ENCODE results near the gene FAM20A. TPM values are rescaled to one million over a fixed set of nuclear protein-coding genes. Genes with fewer than 3 reads are reported as not detected.

The FAM20A gene
- total RNA-seq, 3 donors from 2014 or later (not counting 1 experiment from before 2014, with no cell fraction given), result 0.38 to 1.3 (median 0.66) TPM

DNA sequence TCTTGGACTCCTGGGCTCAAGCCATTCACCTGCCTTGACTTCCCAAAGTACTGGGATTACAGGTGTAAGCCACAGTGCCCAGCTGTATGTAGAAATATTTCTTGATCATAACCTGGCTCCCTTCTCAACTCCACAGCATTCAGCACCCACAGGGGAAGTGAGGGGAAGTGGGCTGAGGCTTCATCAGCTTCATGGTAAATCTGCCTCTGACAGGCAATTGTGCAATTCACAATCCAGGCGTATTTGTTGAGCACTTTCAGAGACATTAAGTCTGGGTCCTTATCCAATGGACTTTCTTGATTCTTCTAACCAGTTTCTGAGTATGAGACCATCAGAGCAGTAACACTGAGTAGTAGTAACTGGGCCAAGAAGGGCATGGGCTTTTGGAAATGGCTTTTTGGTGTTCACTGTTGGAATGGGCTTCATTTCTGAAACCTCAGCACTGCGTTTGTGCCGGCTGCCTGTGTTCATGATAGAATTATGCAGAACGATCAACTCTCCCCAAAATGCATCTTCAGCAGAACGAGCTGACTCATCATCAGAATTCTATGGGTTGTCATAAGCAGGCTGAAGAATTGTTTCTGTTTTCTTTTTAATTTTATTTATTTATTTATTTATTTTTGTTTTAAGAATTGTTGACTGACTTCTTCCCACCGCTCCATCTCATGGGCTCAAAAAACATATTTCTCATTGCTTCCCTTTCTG is 28.9 kb downstream of the FAM20A start:
- Mint-ChIP-seq H3K27me3 (ENCODE audit: low read depth in 2 of 2) (peaks cover 5 to 7% of the 10 kb centered on the region in 2 donors), H3K4me1 (no peaks in the 10 kb centered on the region), H3K9me3 (no peaks in the 10 kb centered on the region), H3K36me3 (no peaks in the 10 kb centered on the region), H3K27ac (no peak overlapping the region), H3K4me3 (no peak overlapping the region)
- DNase-seq (no peak), ATAC-seq (no peak)
- H3K27me3 ChIP-seq (ENCODE audit: control insufficient read depth, insufficient read depth, low read length), result no peaks in the 10 kb centered on the region
- no peak overlapping the region for H3K4me3 ChIP-seq (ENCODE audit: low read length)
- TF ChIP-seq, protein P1, sequence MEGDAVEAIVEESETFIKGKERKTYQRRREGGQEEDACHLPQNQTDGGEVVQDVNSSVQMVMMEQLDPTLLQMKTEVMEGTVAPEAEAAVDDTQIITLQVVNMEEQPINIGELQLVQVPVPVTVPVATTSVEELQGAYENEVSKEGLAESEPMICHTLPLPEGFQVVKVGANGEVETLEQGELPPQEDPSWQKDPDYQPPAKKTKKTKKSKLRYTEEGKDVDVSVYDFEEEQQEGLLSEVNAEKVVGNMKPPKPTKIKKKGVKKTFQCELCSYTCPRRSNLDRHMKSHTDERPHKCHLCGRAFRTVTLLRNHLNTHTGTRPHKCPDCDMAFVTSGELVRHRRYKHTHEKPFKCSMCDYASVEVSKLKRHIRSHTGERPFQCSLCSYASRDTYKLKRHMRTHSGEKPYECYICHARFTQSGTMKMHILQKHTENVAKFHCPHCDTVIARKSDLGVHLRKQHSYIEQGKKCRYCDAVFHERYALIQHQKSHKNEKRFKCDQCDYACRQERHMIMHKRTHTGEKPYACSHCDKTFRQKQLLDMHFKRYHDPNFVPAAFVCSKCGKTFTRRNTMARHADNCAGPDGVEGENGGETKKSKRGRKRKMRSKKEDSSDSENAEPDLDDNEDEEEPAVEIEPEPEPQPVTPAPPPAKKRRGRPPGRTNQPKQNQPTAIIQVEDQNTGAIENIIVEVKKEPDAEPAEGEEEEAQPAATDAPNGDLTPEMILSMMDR (IDR thresholded peaks at IDR 0.05), result no peak
- H3K4me1 ChIP-seq (ENCODE audit: control insufficient read depth, insufficient read depth, low read length), result no peaks in the 10 kb centered on the region
- intact Hi-C loops (cut with micrococcal nuclease), result no loop called here
- H3K9me3 ChIP-seq (ENCODE audit: control insufficient read depth, insufficient read depth, low read length), result no peaks in the 10 kb centered on the region
- H3K27ac ChIP-seq (ENCODE audit: low read length), result no peak overlapping the region
- no peaks in the 10 kb centered on the region for H3K36me3 ChIP-seq (ENCODE audit: control insufficient read depth, insufficient read depth, low read length)
- WGBS (ENCODE audit: insufficient coverage), result 78% methylated on average over 5 of the region's 6 CpGs

GRCh38 chr17:68570526-68570925 is 30.6 kb downstream of the FAM20A start:
- no peaks in the 10 kb centered on the region for H3K36me3 Mint-ChIP-seq
- intact Hi-C loops (cut with micrococcal nuclease), result no loop called here
- DNase-seq (no peak), ATAC-seq (no peak)
- H3K9me3 Mint-ChIP-seq, result no peaks in the 10 kb centered on the region
- no peak overlapping the region for H3K27ac ChIP-seq (ENCODE audit: low read length)
- H3K4me1 ChIP-seq (ENCODE audit: control insufficient read depth, insufficient read depth, low read length), result no peaks in the 10 kb centered on the region
- peaks cover 7 to 12% of the 10 kb centered on the region in 2 donors for H3K27me3 Mint-ChIP-seq (ENCODE audit: low read depth in 2 of 2)
- no peaks in the 10 kb centered on the region for H3K36me3 ChIP-seq (ENCODE audit: control insufficient read depth, insufficient read depth, low read length)
- no peak overlapping the region for H3K27ac Mint-ChIP-seq
- no peaks in the 10 kb centered on the region for H3K4me1 Mint-ChIP-seq
- no peak overlapping the region for H3K4me3 Mint-ChIP-seq
- 80% methylated on average over 1 of the region's 1 CpG for WGBS (ENCODE audit: insufficient coverage)
- H3K4me3 ChIP-seq (ENCODE audit: low read length), result no peak overlapping the region
- no peaks in the 10 kb centered on the region for H3K27me3 ChIP-seq (ENCODE audit: control insufficient read depth, insufficient read depth, low read length)
- TF ChIP-seq, protein P1 (IDR thresholded peaks at IDR 0.05), result no peak
- no peaks in the 10 kb centered on the region for H3K9me3 ChIP-seq (ENCODE audit: control insufficient read depth, insufficient read depth, low read length)

- Mint-ChIP-seq H3K4me3 (no peak overlapping the region), H3K27me3 (ENCODE audit: low read depth in 2 of 2) (peaks cover 7 to 12% of the 10 kb centered on the region in 2 donors), H3K9me3 (no peaks in the 10 kb centered on the region), H3K36me3 (no peaks in the 10 kb centered on the region), H3K4me1 (no peaks in the 10 kb centered on the region), H3K27ac (no peak overlapping the region)
- ATAC-seq (no peak), DNase-seq (no peak)
- Histone ChIP-seq H3K27me3 (ENCODE audit: control insufficient read depth, insufficient read depth, low read length) (no peaks in the 10 kb centered on the region), H3K4me1 (ENCODE audit: control insufficient read depth, insufficient read depth, low read length) (no peaks in the 10 kb centered on the region), H3K4me3 (ENCODE audit: low read length) (no peak overlapping the region), H3K9me3 (ENCODE audit: control insufficient read depth, insufficient read depth, low read length) (no peaks in the 10 kb centered on the region), H3K36me3 (ENCODE audit: control insufficient read depth, insufficient read depth, low read length) (no peaks in the 10 kb centered on the region), H3K27ac (ENCODE audit: low read length) (no peak overlapping the region)
- TF ChIP-seq, protein P1 (IDR thresholded peaks at IDR 0.05), result no peak
- intact Hi-C loops (cut with micrococcal nuclease), result no loop called here
These were observed 31.8 kb downstream of the FAM20A start for GRCh38 chr17:68569346-68569745.

DNA sequence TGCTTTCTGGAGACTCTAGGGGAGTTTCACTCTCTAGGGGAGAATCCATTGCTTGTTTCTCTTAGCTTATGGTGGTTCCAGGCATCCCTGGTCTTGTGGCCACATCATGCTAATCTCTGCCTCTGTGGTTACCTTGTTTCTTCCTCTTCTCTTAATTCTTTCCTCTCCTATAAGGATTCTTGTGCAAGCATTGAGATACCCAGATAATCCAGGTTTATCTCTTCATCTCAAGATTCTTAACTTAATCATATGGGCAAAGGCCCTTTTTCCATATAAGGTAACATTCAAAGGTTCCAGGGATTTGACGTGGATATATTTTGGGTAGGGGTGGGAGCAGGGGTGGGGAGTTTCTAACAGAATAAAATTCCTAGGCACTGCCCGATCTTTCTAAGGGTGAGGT is 32.6 kb downstream of the FAM20A start:
- H3K4me1 Mint-ChIP-seq, result no peaks in the 10 kb centered on the region
- no peak overlapping the region for H3K4me3 Mint-ChIP-seq
- peaks cover 7 to 12% of the 10 kb centered on the region in 2 donors for H3K27me3 Mint-ChIP-seq (ENCODE audit: low read depth in 2 of 2)
- intact Hi-C loops (cut with micrococcal nuclease), result no loop called here
- WGBS (ENCODE audit: insufficient coverage), result 85% methylated on average over 2 of the region's 2 CpGs
- no peaks in the 10 kb centered on the region for H3K27me3 ChIP-seq (ENCODE audit: control insufficient read depth, insufficient read depth, low read length)
- no peaks in the 10 kb centered on the region for H3K9me3 Mint-ChIP-seq
- no peaks in the 10 kb centered on the region for H3K36me3 ChIP-seq (ENCODE audit: control insufficient read depth, insufficient read depth, low read length)
- no peaks in the 10 kb centered on the region for H3K4me1 ChIP-seq (ENCODE audit: control insufficient read depth, insufficient read depth, low read length)
- H3K4me3 ChIP-seq (ENCODE audit: low read length), result no peak overlapping the region
- TF ChIP-seq, protein P1 (IDR thresholded peaks at IDR 0.05), result no peak
- DNase-seq, result no peak
- H3K36me3 Mint-ChIP-seq, result no peaks in the 10 kb centered on the region
- no peak for ATAC-seq
- H3K9me3 ChIP-seq (ENCODE audit: control insufficient read depth, insufficient read depth, low read length), result no peaks in the 10 kb centered on the region
- no peak overlapping the region for H3K27ac Mint-ChIP-seq
- no peak overlapping the region for H3K27ac ChIP-seq (ENCODE audit: low read length)

Data from natural killer cell (primary cell).